Hepatocyte (in vitro differentiated cells): ENCODE data around the gene TANC1. TPM values are rescaled to one million over a fixed set of nuclear protein-coding genes. Genes with fewer than 3 reads are reported as not detected.

Experiments used
- DNase-seq: peaks from one replicate; pipeline ENCODE4 v3.0.0-alpha.2; 2016; ENCODE audit warnings: low spot score
- H2AFZ ChIP-seq: fragments of 200-600 bp; sonication (generic); 2 replicates; pipeline ENCODE4 v1.6.0; 2016; ENCODE audit warnings: antibody characterized with exemption, mild to moderate bottlenecking
- H3K27ac ChIP-seq: fragments of 200-600 bp; sonication (generic); 2 replicates; pipeline ENCODE4 v1.5.1; 2016; ENCODE audit warnings: mild to moderate bottlenecking
- H3K27me3 ChIP-seq: fragments of 200-600 bp; sonication (generic); 2 replicates; pipeline ENCODE4 v1.6.1; 2016
- H3K36me3 ChIP-seq: fragments of 200-600 bp; sonication (generic); replicated peaks from 2 replicates; pipeline ENCODE4 v1.5.1; 2016; ENCODE audit warnings: low read depth; ENCODE audit not compliant: insufficient read depth
- H3K4me1 ChIP-seq: fragments of 200-600 bp; sonication (generic); 2 replicates; pipeline ENCODE4 v1.5.1; 2016; ENCODE audit warnings: mild to moderate bottlenecking, moderate library complexity; ENCODE audit not compliant: insufficient read depth
- H3K4me2 ChIP-seq: fragments of 200-600 bp; sonication (generic); 2 replicates; pipeline ENCODE4 v1.6.0; 2016
- H3K4me3 ChIP-seq: fragments of 200-600 bp; sonication (generic); 2 replicates; pipeline ENCODE4 v1.5.1; 2016; ENCODE audit warnings: mild to moderate bottlenecking
- H3K79me2 ChIP-seq: fragments of 200-600 bp; sonication (generic); 2 replicates; pipeline ENCODE4 v1.6.0; 2017; ENCODE audit warnings: mild to moderate bottlenecking
- H3K9me2 ChIP-seq: fragments of 200-600 bp; sonication (generic); replicated peaks from 2 replicates; pipeline ENCODE4 v1.6.0; 2017; ENCODE audit warnings: mild to moderate bottlenecking; ENCODE audit not compliant: insufficient read depth
- H3K9me3 ChIP-seq: fragments of 200-600 bp; sonication (generic); 2 replicates; pipeline ENCODE4 v1.5.1; 2016; ENCODE audit warnings: low read depth, mild to moderate bottlenecking
- H4K20me1 ChIP-seq: fragments of 200-600 bp; sonication (generic); 2 replicates; pipeline ENCODE4 v1.6.0; 2016; ENCODE audit warnings: mild to moderate bottlenecking; ENCODE audit not compliant: insufficient read depth, poor library complexity, severe bottlenecking
- CTCF ChIP-seq: fragments of 200-600 bp; sonication (generic); IDR thresholded peaks from 2 replicates; pipeline ENCODE4 v1.5.1; 2016; ENCODE audit warnings: antibody characterized with exemption, mild to moderate bottlenecking; ENCODE audit not compliant: poor library complexity
- EZH2 ChIP-seq: fragments of 200-600 bp; sonication (generic); IDR thresholded peaks from 2 replicates; pipeline ENCODE4 v1.6.1; 2016; ENCODE audit warnings: antibody characterized with exemption, mild to moderate bottlenecking, borderline replicate concordance
- EZH2phosphoT487 ChIP-seq: fragments of 200-600 bp; sonication (generic); IDR thresholded peaks from one replicate; pipeline ENCODE4 v1.6.1; 2018; ENCODE audit warnings: antibody characterized with exemption, mild to moderate bottlenecking, low read depth, moderate library complexity; ENCODE audit not compliant: unreplicated experiment, severe bottlenecking
- WGBS: methylation state at CpG from one replicate; pipeline ENCODE4 v1.1.6; 2016; ENCODE audit warnings: low lambda C conversion rate; ENCODE audit errors: missing lambda C conversion rate; 5-methylcytosine and 5-hydroxymethylcytosine counted together
- polyA plus RNA-seq: library from polyadenylated mRNA; unstranded; fragments of >200 nt; fragmentation: Nextera tagmentation; extraction: Ambion mirVana; gene quantifications from 2 replicates; pipeline ENCODE4 v1.2.1, GENCODE V29; 2016
- total RNA-seq: library from RNA; depleted of rRNA; stranded (reverse); fragments of >200 nt; gene quantifications from 2 replicates; pipeline ENCODE4 v1.2.3, GENCODE V29; 2014

Gene TANC1
- total and polyA plus RNA-seq, 2 experiments from 2014 or later = 8.3 to 18.5 TPM

- no peaks in the 10 kb centered on the region for H3K36me3 ChIP-seq
- no peaks in the 10 kb centered on the region for H4K20me1 ChIP-seq
- no peak overlapping the region for H3K27ac ChIP-seq
- TF ChIP-seq EZH2 (no peak), EZH2phosphoT487 (no peak), CTCF (no peak)
- 25% methylated on average over 6 of the region's 6 CpGs for WGBS
- DNase-seq = no peak
- H3K4me2 ChIP-seq = no peak overlapping the region
- no peaks in the 10 kb centered on the region for H3K79me2 ChIP-seq
- peaks cover 7% of the 10 kb centered on the region for H3K4me1 ChIP-seq
- H3K9me3 ChIP-seq = no peaks in the 10 kb centered on the region
- H3K27me3 ChIP-seq = no peaks in the 10 kb centered on the region
- H3K4me3 ChIP-seq = no peak overlapping the region
- no peak overlapping the region for H2AFZ ChIP-seq
- no peaks in the 10 kb centered on the region for H3K9me2 ChIP-seq
Observed at GRCh38 chr2:158948964-158949699, 19.3 kb upstream of the TANC1 start.

GRCh38 chr2:158953454-158953853 lies 15.0 kb upstream of the TANC1 start:
- WGBS = 66% methylated on average over 4 of the region's 4 CpGs
- TF ChIP-seq EZH2phosphoT487 = no peak
- no peak for TF ChIP-seq EZH2
- H3K27ac ChIP-seq = peak overlapping the region; percentile 57
- H2AFZ ChIP-seq = no peak overlapping the region
- no peaks in the 10 kb centered on the region for H3K9me2 ChIP-seq
- H3K9me3 ChIP-seq = no peaks in the 10 kb centered on the region
- H3K36me3 ChIP-seq = no peaks in the 10 kb centered on the region
- no peaks in the 10 kb centered on the region for H3K79me2 ChIP-seq
- H3K4me1 ChIP-seq = peaks cover 10% of the 10 kb centered on the region
- no peak overlapping the region for H3K4me2 ChIP-seq
- no peak for DNase-seq
- H4K20me1 ChIP-seq = no peaks in the 10 kb centered on the region
- no peaks in the 10 kb centered on the region for H3K27me3 ChIP-seq
- H3K4me3 ChIP-seq = no peak overlapping the region

- H2AFZ ChIP-seq = no peak overlapping the region
- no peaks in the 10 kb centered on the region for H3K27me3 ChIP-seq
- peak overlapping the region; percentile 35 for H3K4me2 ChIP-seq
- no peak overlapping the region for H3K4me3 ChIP-seq
- no peaks in the 10 kb centered on the region for H3K9me3 ChIP-seq
- no peak for TF ChIP-seq EZH2
- TF ChIP-seq EZH2phosphoT487 = no peak
- TF ChIP-seq CTCF = no peak
- H3K4me1 ChIP-seq = peaks cover 10% of the 10 kb centered on the region
- no peaks in the 10 kb centered on the region for H3K79me2 ChIP-seq
- no peaks in the 10 kb centered on the region for H3K36me3 ChIP-seq
- peak overlapping the region; percentile 73 for H3K27ac ChIP-seq
- DNase-seq = peak; percentile 91
- no peaks in the 10 kb centered on the region for H4K20me1 ChIP-seq
- H3K9me2 ChIP-seq = no peaks in the 10 kb centered on the region
- 21% methylated on average over 5 of the region's 5 CpGs for whole genome bisulfite sequencing
Observed at GRCh38 chr2:158953926-158954763, 14.3 kb upstream of the TANC1 start.

GRCh38 chr2:158955842-158956365 lies 12.5 kb upstream of the TANC1 start:
- 76% methylated on average over 2 of the region's 2 CpGs for WGBS
- Histone ChIP-seq H3K4me3 (no peak overlapping the region), H3K4me1 (peaks cover 10% of the 10 kb centered on the region), H3K9me3 (no peaks in the 10 kb centered on the region), H3K27me3 (no peaks in the 10 kb centered on the region), H3K27ac (no peak overlapping the region), H2AFZ (no peak overlapping the region), H3K36me3 (no peaks in the 10 kb centered on the region), H3K9me2 (no peaks in the 10 kb centered on the region), H3K79me2 (no peaks in the 10 kb centered on the region), H4K20me1 (no peaks in the 10 kb centered on the region), H3K4me2 (no peak overlapping the region)
- no peak for DNase-seq
- TF ChIP-seq EZH2 (no peak), EZH2phosphoT487 (no peak), CTCF (no peak)
